Thyroid gland (tissue), 4 donors: ENCODE results near the gene SSC4D. TPM values are rescaled to one million over a fixed set of nuclear protein-coding genes. Genes with fewer than 3 reads are reported as not detected.
"Not testable (repeated sequence)": the region's sequence is repeated elsewhere in the genome, so short reads cannot be mapped to it uniquely, and the experiment has no call there.

Experiments
- DNase-seq, 2 donors: peaks; one replicate each; pipeline ENCODE4 v3.0.0-alpha.2; 2019
- H3K27ac ChIP-seq, 3 donors: fragments of 200-600 bp; sonication (generic); 1 replicate in 2 of 3; 2 replicates in 1 of 3; pipeline ENCODE4 v1.5.1; 2016 to 2019; ENCODE audit warnings: mild to moderate bottlenecking in 1 of 3, moderate library complexity in 1 of 3
- H3K27me3 ChIP-seq: fragments of 200-600 bp; sonication (generic); one replicate; pipeline ENCODE4 v1.5.1; 2019
- H3K36me3 ChIP-seq, 2 donors: fragments of 200-600 bp; sonication (generic); one replicate each; pipeline ENCODE4 v1.5.1; 2016 to 2019
- H3K4me1 ChIP-seq, 2 donors: fragments of 200-600 bp; sonication (generic); one replicate each; pipeline ENCODE4 v1.5.1; 2017 to 2019
- H3K4me3 ChIP-seq, 3 donors: fragments of 200-600 bp; sonication (generic); replicated peaks in 1 of 3; 1 replicate in 2 of 3; 2 replicates in 1 of 3; pipeline ENCODE4 v1.5.1; 2016; ENCODE audit warnings: mild to moderate bottlenecking in 1 of 3
- H3K9me3 ChIP-seq: fragments of 200-600 bp; sonication (generic); one replicate; pipeline ENCODE4 v1.5.1; 2017
- CTCF ChIP-seq, 6 experiments: fragments of 200-600 bp in 3 of 6; fragments of 450-650 bp in 3 of 6; sonication (generic) in 3 of 6; IDR thresholded peaks; one replicate each; pipeline ENCODE4 v1.5.1; 2016 to 2019; ENCODE audit warnings: antibody characterized with exemption in 6 of 6, mild to moderate bottlenecking in 2 of 6, inconsistent platforms in 1 of 6, moderate library complexity in 1 of 6
- POLR2A ChIP-seq, 2 donors: fragments of 450-650 bp; IDR thresholded peaks; one replicate each; pipeline ENCODE4 v1.6.1; 2017; ENCODE audit warnings: antibody characterized with exemption in 2 of 2, mild to moderate bottlenecking in 2 of 2, moderate library complexity in 1 of 2
- WGBS, 2 donors: methylation state at CpG; one replicate each; pipeline ENCODE4 v1.1.5; 2017; 5-methylcytosine and 5-hydroxymethylcytosine counted together
- intact Hi-C: fragments of 100-400 bp; cut with DNase I; formaldehyde crosslinking; loops from one replicate; pipeline ENCODE4 v1.15.1; 2023
- total RNA-seq, 4 donors: library from RNA; depleted of rRNA; stranded (reverse); fragments of >200 nt; gene quantifications; one replicate each; pipeline ENCODE4 v1.2.3, GENCODE V29; 2016

Gene SSC4D
- total RNA-seq, 4 donors from 2014 or later, result 3.6 to 14.0 (median 13.4) TPM

GRCh38 chr7:76397409-76398183 lies 11.9 kb downstream of the SSC4D start:
- no peaks in the 10 kb centered on the region for H3K27me3 ChIP-seq
- WGBS, 2 donors, result 40 to 70% methylated on average over 9 to 13 of the region's 45 CpGs
- no peak overlapping the region for H3K27ac ChIP-seq
- H3K9me3 ChIP-seq, result no peaks in the 10 kb centered on the region
- TF ChIP-seq POLR2A (IDR thresholded peaks at IDR 0.05) (peak in 1 of 2 donors; percentile 6), CTCF (IDR thresholded peaks at IDR 0.05) (no peak)
- peak overlapping the region in 2 of 3 donors; percentile 24 to 25 for H3K4me3 ChIP-seq
- H3K36me3 ChIP-seq, result no peaks in the 10 kb centered on the region
- peaks cover 9 to 20% of the 10 kb centered on the region in 2 donors for H3K4me1 ChIP-seq
- intact Hi-C loops, result no loop called here
- peak; percentile 78 to 82 for DNase-seq

- Histone ChIP-seq H3K4me3 (peak overlapping the region in 1 of 3 donors; percentile 24), H3K27ac (no peak overlapping the region)
- 69 to 83% methylated on average over 8 of the region's 8 CpGs for WGBS, 2 donors
Observed at GRCh38 chr7:76396864-76397263, 12.6 kb downstream of the SSC4D start.

DNA sequence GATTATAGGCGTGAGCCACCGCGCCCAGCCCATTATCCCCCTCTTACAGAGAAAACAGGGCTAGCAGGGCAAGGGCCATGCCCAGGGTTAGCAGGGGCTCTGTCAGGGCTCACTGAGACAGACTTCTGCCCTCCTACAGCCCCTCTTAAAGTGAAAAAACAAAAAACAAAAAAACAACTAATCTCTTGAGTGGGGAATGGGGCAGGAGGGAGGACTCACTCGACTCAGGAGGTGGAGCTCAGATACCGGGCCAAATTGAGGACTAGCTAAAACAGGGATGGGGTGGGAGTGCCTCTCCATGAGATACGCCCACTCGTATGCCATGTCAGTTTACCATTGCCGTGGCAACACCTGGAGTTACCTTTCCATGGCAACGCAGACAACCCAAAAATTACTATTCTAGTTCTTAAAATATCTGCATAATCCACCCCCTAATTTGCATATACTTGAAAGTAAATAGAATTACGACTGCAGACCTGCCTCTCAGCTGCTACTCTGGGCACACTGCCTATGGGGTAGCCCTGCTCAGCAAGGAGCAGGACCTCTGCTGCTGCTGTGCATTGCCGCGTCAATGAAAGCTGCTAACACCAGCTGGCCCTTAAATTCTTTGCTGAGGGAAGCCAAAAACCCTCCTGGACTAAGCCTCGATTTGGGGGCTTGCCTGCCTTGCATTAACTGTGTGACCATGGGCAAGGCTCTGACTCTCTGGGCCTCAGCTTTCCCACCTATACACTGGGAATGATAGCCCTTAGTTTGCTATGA lies 13.4 kb downstream of the SSC4D start:
- DNase-seq, result no peak
- intact Hi-C loops, result no loop called here
- Histone ChIP-seq H3K4me1 (peaks cover 10 to 23% of the 10 kb centered on the region in 2 donors), H3K27ac (no peak overlapping the region), H3K9me3 (no peaks in the 10 kb centered on the region), H3K4me3 (no peak overlapping the region), H3K27me3 (no peaks in the 10 kb centered on the region), H3K36me3 (no peaks in the 10 kb centered on the region)
- no peak for TF ChIP-seq CTCF (IDR thresholded peaks at IDR 0.05)
- no peak for TF ChIP-seq POLR2A (IDR thresholded peaks at IDR 0.05)
- WGBS, 2 donors, result 65 to 68% methylated on average over 13 of the region's 13 CpGs

More at GRCh38 chr7:76396864-76397263, 12.6 kb downstream of the SSC4D start:
- H3K9me3 ChIP-seq, result no peaks in the 10 kb centered on the region
- TF ChIP-seq POLR2A (IDR thresholded peaks at IDR 0.05) (no peak), CTCF (IDR thresholded peaks at IDR 0.05) (no peak)
- H3K36me3 ChIP-seq, result no peaks in the 10 kb centered on the region
- no peaks in the 10 kb centered on the region for H3K27me3 ChIP-seq
- no peak for DNase-seq
- peaks cover 10 to 23% of the 10 kb centered on the region in 2 donors for H3K4me1 ChIP-seq
- intact Hi-C loops, result no loop called here

DNA sequence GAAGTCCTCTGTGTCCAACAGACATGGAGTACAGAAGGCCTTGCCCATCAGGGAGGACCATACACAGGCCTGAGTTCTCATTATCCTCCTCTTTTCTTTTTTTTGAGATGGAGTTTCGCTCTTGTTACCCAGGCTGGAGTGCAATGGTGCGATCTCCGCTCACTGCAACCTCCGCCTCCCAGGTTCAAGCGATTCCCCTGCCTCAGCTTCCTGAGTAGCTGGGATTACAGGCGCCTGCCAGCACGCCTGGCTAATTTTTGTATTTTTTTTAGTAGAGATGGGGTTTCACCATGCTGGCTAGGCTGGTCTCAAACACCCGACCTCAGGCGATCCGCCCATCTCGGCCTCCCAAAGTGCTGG lies 13.9 kb downstream of the SSC4D start:
- H3K4me3 ChIP-seq, H3K36me3 ChIP-seq, intact Hi-C loops, H3K9me3 ChIP-seq, DNase-seq, H3K27ac ChIP-seq, H3K27me3 ChIP-seq: not testable (repeated sequence)
- peaks cover 10 to 23% of the 10 kb centered on the region in 2 donors for H3K4me1 ChIP-seq
- WGBS, 2 donors, result 81 to 83% methylated on average over 11 of the region's 11 CpGs

DNA sequence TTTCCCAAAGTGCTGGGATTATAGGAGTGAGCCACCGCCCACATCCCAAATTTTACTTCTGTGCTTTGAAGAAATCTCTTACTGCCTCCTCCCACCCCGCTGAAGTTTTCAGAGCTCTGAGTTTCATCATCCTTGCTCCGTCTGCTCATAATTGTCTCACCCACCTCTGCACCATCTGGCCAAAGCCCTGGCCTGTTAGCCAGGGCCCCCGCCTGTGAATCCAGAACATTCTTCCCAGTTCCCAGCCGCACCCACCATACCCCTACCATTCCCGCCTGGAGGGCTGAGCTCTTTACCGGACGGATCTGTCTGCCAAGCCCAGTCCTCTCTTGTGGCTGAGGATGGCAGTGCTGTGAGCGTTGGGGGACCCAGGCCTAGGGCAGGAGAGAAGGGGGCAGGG lies 14.5 kb downstream of the SSC4D start:
- H3K4me1 ChIP-seq, result peaks cover 10 to 23% of the 10 kb centered on the region in 2 donors
- no peak for DNase-seq
- no peak for TF ChIP-seq CTCF (IDR thresholded peaks at IDR 0.05)
- no peak for TF ChIP-seq POLR2A (IDR thresholded peaks at IDR 0.05)
- intact Hi-C loops, result no loop called here
- H3K9me3 ChIP-seq, result no peaks in the 10 kb centered on the region
- WGBS, 2 donors, result 92 to 97% methylated on average over 7 to 9 of the region's 9 CpGs
- H3K36me3 ChIP-seq, result no peaks in the 10 kb centered on the region
- H3K27me3 ChIP-seq, result no peaks in the 10 kb centered on the region
- no peak overlapping the region for H3K4me3 ChIP-seq
- H3K27ac ChIP-seq, result no peak overlapping the region
